Activated CD4-positive, alpha-beta T cell treated with anti-CD3 and anti-CD28 coated beads for 48 hours (primary cell): ENCODE data around the gene RFLNA.

Experiments
- DNase-seq: peaks from one replicate; pipeline ENCODE4 v3.0.0-alpha.2; 2020

RFLNA gene

GRCh38 chr12:124294780-124295341 is at the start of gene RFLNA:
RFLNA (plus strand) TSS chr12:124295093; CDS start chr12:124295430, 337 bp downstream.
- no peak for DNase-seq

- DNase-seq, result no peak
Measured at GRCh38 chr12:124247331-124247730, 47.6 kb upstream of the RFLNA start.

- no peak for DNase-seq
Measured at GRCh38 chr12:124248941-124249825, 45.7 kb upstream of the RFLNA start.

GRCh38 chr12:124251186-124251585 is 43.7 kb upstream of the RFLNA start:
- DNase-seq, result no peak

- no peak for DNase-seq
Measured at GRCh38 chr12:124252964-124253363, 41.9 kb upstream of the RFLNA start.

- DNase-seq, result no peak
Measured at GRCh38 chr12:124254126-124254525, 40.8 kb upstream of the RFLNA start.

GRCh38 chr12:124259154-124260066 is 35.5 kb upstream of the RFLNA start:
- DNase-seq, result no peak

- DNase-seq, result no peak
Measured at GRCh38 chr12:124261885-124262284, 33.0 kb upstream of the RFLNA start.

- DNase-seq, result no peak
Measured at GRCh38 chr12:124264089-124264795, 30.7 kb upstream of the RFLNA start.

GRCh38 chr12:124264879-124265278 is 30.0 kb upstream of the RFLNA start:
- no peak for DNase-seq

- DNase-seq, result no peak
Measured at GRCh38 chr12:124267205-124267778, 27.6 kb upstream of the RFLNA start.

GRCh38 chr12:124270671-124271070 is 24.2 kb upstream of the RFLNA start:
- no peak for DNase-seq

- DNase-seq, result peak; percentile 33
Measured at GRCh38 chr12:124273630-124274029, 21.3 kb upstream of the RFLNA start.

GRCh38 chr12:124276337-124276736 is 18.6 kb upstream of the RFLNA start:
- DNase-seq, result no peak

- DNase-seq, result no peak
Measured at GRCh38 chr12:124277394-124278241, 17.3 kb upstream of the RFLNA start.

- no peak for DNase-seq
Measured at GRCh38 chr12:124278389-124279101, 16.3 kb upstream of the RFLNA start.

GRCh38 chr12:124279315-124279714 is 15.6 kb upstream of the RFLNA start:
- no peak for DNase-seq

GRCh38 chr12:124279846-124280360 is 15.0 kb upstream of the RFLNA start:
- DNase-seq, result no peak

GRCh38 chr12:124281309-124281708 is 13.6 kb upstream of the RFLNA start:
- no peak for DNase-seq

- no peak for DNase-seq
Measured at GRCh38 chr12:124282287-124282686, 12.6 kb upstream of the RFLNA start.
